A673 (cell line): Measurements from ENCODE around the gene ZMYND11.

ENCODE experiments used
- CTCF ChIP-seq: fragments of 300-800, 200-600 bp; sonication (generic); conservative IDR thresholded peaks from 2 replicates; pipeline ENCODE4 v1.5.1; 2017; ENCODE audit warnings: low read depth, mild to moderate bottlenecking, antibody characterized with exemption, low read length, moderate library complexity, mixed read lengths
- EZH2 ChIP-seq: fragments of 200-600 bp; sonication (generic); IDR thresholded peaks from 2 replicates; pipeline ENCODE4 v1.6.1; 2017; ENCODE audit warnings: borderline replicate concordance, low read depth, mild to moderate bottlenecking, mixed read lengths, antibody characterized with exemption, low read length; ENCODE audit not compliant: poor library complexity, severe bottlenecking

GRCh38 chr10:190216-190615, 55.0 kb downstream of the ZMYND11 start:
- no peak for TF ChIP-seq CTCF
- no peak for TF ChIP-seq EZH2
